HCT116 (cell line): ENCODE measurements around the gene CBR1. TPM values are rescaled to one million over a fixed set of nuclear protein-coding genes. Genes with fewer than 3 reads are reported as not detected.

Experiments
- ATAC-seq: fragments of 200-7000 bp; cut with Tn5 transposase; 2 replicates; pipeline ENCODE4 v1.9.1; 2020; ENCODE audit warnings: mild to moderate bottlenecking, moderate library complexity
- BruUV-seq: library from RNA; stranded (reverse); fragments of 400-500 nt; replicated peaks from 2 replicates; lab custom pipeline; 2021; lab: Mats Ljungman, UMichigan
- CTCF ChIA-PET: fragments of 300-600 bp; sonication (Branson Sonifier 250); formaldehyde crosslinking; loops from one replicate; lab custom pipeline; 2021; ENCODE audit warnings: antibody characterized with exemption; lab: Charles Lee
- POLR2A ChIA-PET: fragments of 300-600, 350-600 bp; sonication (Branson Sonifier 250); formaldehyde crosslinking; loops from one replicate; lab custom pipeline; 2021; ENCODE audit warnings: antibody characterized with exemption; lab: Charles Lee
- RAD21 ChIA-PET, 2 experiments: fragments of 300-600 bp; sonication (Branson Sonifier 250); formaldehyde crosslinking; loops; one replicate each; lab custom pipeline; 2023; ENCODE audit warnings: low total read pairs in 2 of 2; ENCODE audit not compliant: uncharacterized antibody in 2 of 2, unreplicated experiment in 2 of 2, low non-redundant PET in 1 of 2; lab: Charles Lee
- DNase-seq: peaks from one replicate; pipeline ENCODE4 v3.0.0-alpha.2; 2010; ENCODE audit warnings: low read depth, low spot score
- H2AFZ ChIP-seq: fragments of 200-600 bp; shearing (Covaris generic), sonication (generic); 2 replicates; pipeline ENCODE4 v1.6.1; 2017; ENCODE audit warnings: low read depth, mixed run types, mixed read lengths, antibody characterized with exemption, low read length; ENCODE audit not compliant: poor library complexity, severe bottlenecking
- H3K27ac ChIP-seq: 2 replicates; pipeline ENCODE4 v1.5.1; 2012; ENCODE audit warnings: low read depth, low read length
- H3K27me3 ChIP-seq: fragments of 200-600 bp; sonication (generic); 2 replicates; pipeline ENCODE4 v1.6.1; 2016; ENCODE audit warnings: mixed run types, low read length, mixed read lengths; ENCODE audit not compliant: insufficient read depth
- H3K36me3 ChIP-seq, 2 experiments: fragments of 200-500 bp in 1 of 2; fragments of 200-600 bp in 1 of 2; sonication (Bioruptor generic) in 1 of 2; sonication (generic) in 1 of 2; 2 replicates each; pipeline versions ENCODE4 v1.5.1 to v1.6.1; 2014 to 2016; ENCODE audit warnings: low read length in 2 of 2, inconsistent platforms in 1 of 2, mixed read lengths in 1 of 2, mixed run types in 1 of 2; ENCODE audit not compliant: insufficient read depth in 2 of 2, control insufficient read depth in 1 of 2
- H3K4me1 ChIP-seq, 2 experiments: fragments of 200-600 bp in 1 of 2; sonication (generic) in 1 of 2; 2 replicates each; pipeline versions ENCODE4 v1.5.1 to v1.6.1; 2012 to 2017; ENCODE audit warnings: low read length in 2 of 2, inconsistent platforms in 1 of 2, mild to moderate bottlenecking in 1 of 2, mixed read lengths in 1 of 2, mixed run types in 1 of 2, moderate library complexity in 1 of 2; ENCODE audit not compliant: insufficient read depth in 2 of 2, control insufficient read depth in 1 of 2
- H3K4me2 ChIP-seq: fragments of 200-600 bp; sonication (generic); 2 replicates; pipeline ENCODE4 v1.6.1; 2017; ENCODE audit warnings: mixed run types, low read length, mixed read lengths
- H3K4me3 ChIP-seq, 2 experiments: fragments of 200-600 bp in 1 of 2; sonication (generic) in 1 of 2; replicated peaks in 1 of 2; 2 replicates each; pipeline ENCODE4 v1.5.1; 2011 to 2016; ENCODE audit warnings: low read length in 2 of 2, control low read depth in 1 of 2, low read depth in 1 of 2, mild to moderate bottlenecking in 1 of 2, mixed read lengths in 1 of 2, mixed run types in 1 of 2
- H3K79me2 ChIP-seq: fragments of 200-600 bp; sonication (generic); 2 replicates; pipeline ENCODE4 v1.6.1; 2017; ENCODE audit warnings: mild to moderate bottlenecking, mixed run types, low read length, moderate library complexity, mixed read lengths; ENCODE audit not compliant: insufficient read depth
- H3K9ac ChIP-seq: fragments of 200-600 bp; sonication (generic); 2 replicates; pipeline ENCODE4 v1.6.1; 2016; ENCODE audit warnings: low read length, mixed read lengths
- H3K9me2 ChIP-seq: fragments of 200-600 bp; sonication (generic), shearing (Covaris generic); 2 replicates; pipeline ENCODE4 v1.6.1; 2017; ENCODE audit warnings: mixed run types, mild to moderate bottlenecking, moderate library complexity; ENCODE audit not compliant: insufficient read depth
- H3K9me3 ChIP-seq, 2 experiments: fragments of 200-500 bp in 1 of 2; fragments of 200-600 bp in 1 of 2; sonication (Bioruptor generic) in 1 of 2; sonication (generic) in 1 of 2; 2 replicates each; pipeline ENCODE4 v1.6.1; 2014 to 2017; ENCODE audit warnings: low read length in 2 of 2, mixed read lengths in 2 of 2, inconsistent platforms in 1 of 2, low read depth in 1 of 2, mild to moderate bottlenecking in 1 of 2, mixed run types in 1 of 2, moderate library complexity in 1 of 2; ENCODE audit not compliant: control insufficient read depth in 1 of 2, insufficient read depth in 1 of 2
- H4K20me1 ChIP-seq: fragments of 200-600 bp; sonication (generic), shearing (Covaris generic); 2 replicates; pipeline ENCODE4 v1.6.1; 2017; ENCODE audit warnings: mixed run types, mild to moderate bottlenecking, moderate library complexity; ENCODE audit not compliant: insufficient read depth
- CBX3 ChIP-seq: IDR thresholded peaks from 2 replicates; pipeline ENCODE4 v1.6.1; 2012; ENCODE audit warnings: low read depth
- CEBPB ChIP-seq: IDR thresholded peaks from 2 replicates; pipeline ENCODE4 v1.6.1; 2012; ENCODE audit warnings: low read depth
- EGR1 ChIP-seq: IDR thresholded peaks from 2 replicates; pipeline ENCODE4 v1.6.1; 2012; ENCODE audit warnings: low read depth
- ELF1 ChIP-seq: IDR thresholded peaks from 2 replicates; pipeline ENCODE4 v1.6.1; 2012; ENCODE audit warnings: low read depth, borderline replicate concordance
- EZH2 ChIP-seq: fragments of 200-600 bp; sonication (generic); IDR thresholded peaks from 2 replicates; pipeline ENCODE4 v1.6.1; 2017; ENCODE audit warnings: antibody characterized with exemption, mixed run types
- EZH2phosphoT487 ChIP-seq: fragments of 200-600 bp; IDR thresholded peaks from 2 replicates; pipeline ENCODE4 v1.6.1; 2018; ENCODE audit warnings: antibody characterized with exemption, borderline replicate concordance
- FOSL1 ChIP-seq: IDR thresholded peaks from 2 replicates; pipeline ENCODE4 v1.6.1; 2012; ENCODE audit warnings: low read depth
- JUND ChIP-seq: IDR thresholded peaks from 2 replicates; pipeline ENCODE4 v1.6.1; 2012
- POLR2A ChIP-seq: IDR thresholded peaks from 2 replicates; pipeline ENCODE4 v1.7.0; 2011; ENCODE audit warnings: borderline replicate concordance; ENCODE audit not compliant: insufficient read depth, insufficient read length; ENCODE audit errors: extremely low read depth
- POLR2AphosphoS5 ChIP-seq: IDR thresholded peaks from 2 replicates; pipeline ENCODE4 v1.6.1; 2011; ENCODE audit warnings: mild to moderate bottlenecking, low read depth, low read length, moderate library complexity
- RAD21 ChIP-seq: IDR thresholded peaks from 2 replicates; pipeline ENCODE4 v1.6.1; 2012; ENCODE audit warnings: low read depth, mild to moderate bottlenecking
- SP1 ChIP-seq: IDR thresholded peaks from 2 replicates; pipeline ENCODE4 v1.6.1; 2012; ENCODE audit warnings: low read depth
- SRF ChIP-seq: IDR thresholded peaks from 2 replicates; pipeline ENCODE4 v1.6.1; 2012; ENCODE audit warnings: low read depth
- TCF7L2 ChIP-seq: IDR thresholded peaks from 2 replicates; pipeline ENCODE4 v1.7.0; 2011; ENCODE audit warnings: borderline replicate concordance, inconsistent platforms; ENCODE audit not compliant: insufficient read depth, insufficient read length; ENCODE audit errors: extremely low read depth
- ZFX ChIP-seq: fragments of 450-650 bp; IDR thresholded peaks from 2 replicates; pipeline ENCODE4 v1.6.1; 2017
- ZNF274 ChIP-seq: fragments of 200-500 bp; sonication (Bioruptor generic); IDR thresholded peaks from 2 replicates; pipeline ENCODE4 v1.6.1; 2014; ENCODE audit warnings: mild to moderate bottlenecking, low read depth, low read length, inconsistent platforms
- intact Hi-C: fragments of 100-400 bp; cut with micrococcal nuclease; formaldehyde crosslinking; loops from 2 replicates; pipeline ENCODE4 v1.10.0; 2022
- total RNA-seq: library from RNA; stranded (reverse); gene quantifications from one replicate; pipeline ENCODE4 v1.2.1, GENCODE V29; 2021; ENCODE audit not compliant: unreplicated experiment
- TF ChIP-seq, protein P1 (sequence below): IDR thresholded peaks from 2 replicates; pipeline ENCODE4 v1.6.1; 2012; ENCODE audit warnings: low read depth
- TF ChIP-seq, protein P2 (sequence below): IDR thresholded peaks from 2 replicates; pipeline ENCODE4 v1.6.1; 2012
- TF ChIP-seq, protein P3 (sequence below): IDR thresholded peaks from 2 replicates; pipeline ENCODE4 v1.6.1; 2011; ENCODE audit warnings: mild to moderate bottlenecking, low read length, moderate library complexity; ENCODE audit not compliant: insufficient replicate concordance; ENCODE audit errors: extremely low read depth
- TF ChIP-seq, protein P4 (sequence below): IDR thresholded peaks from 2 replicates; pipeline ENCODE4 v1.6.1; 2012

The CBR1 gene
- total RNA-seq, 1 experiment from 2014 or later, result 0.91 TPM

DNA sequence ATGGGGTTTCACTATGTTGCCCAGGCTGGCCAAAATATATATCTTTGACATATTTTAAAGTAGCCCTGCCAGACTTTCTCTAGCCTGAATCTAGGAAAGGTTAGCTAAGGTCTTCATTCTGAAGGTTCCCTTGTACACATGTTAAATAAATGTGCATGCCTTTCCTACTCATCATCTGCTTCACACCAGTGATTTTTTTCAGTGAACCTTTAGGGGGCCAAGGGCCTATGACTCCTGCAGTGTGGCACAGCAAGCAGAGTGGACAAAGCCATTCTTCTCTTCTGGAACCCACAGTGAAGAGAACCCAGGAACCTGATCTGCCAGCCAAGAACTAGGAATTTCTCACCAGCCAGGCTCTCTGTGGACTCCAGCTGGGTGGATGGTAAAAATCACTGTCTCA lies 22.9 kb downstream of the CBR1 start:
- Histone ChIP-seq H2AFZ (no peak overlapping the region), H3K27ac (no peak overlapping the region), H3K79me2 (no peaks in the 10 kb centered on the region), H3K36me3 (no peaks in the 10 kb centered on the region), H3K9ac (no peak overlapping the region), H4K20me1 (no peaks in the 10 kb centered on the region), H3K4me1 (peaks cover 0 to 1% of the 10 kb centered on the region in 2 experiments; a peak in 1 of 4 replicates), H3K4me2 (no peak overlapping the region), H3K9me3 (peaks cover 10 to 11% of the 10 kb centered on the region in 2 experiments; a peak in 2 of 4 replicates), H3K27me3 (no peaks in the 10 kb centered on the region), H3K4me3 (no peak overlapping the region), H3K9me2 (no peaks in the 10 kb centered on the region)
- TF ChIP-seq POLR2A, result no peak
- TF ChIP-seq EZH2phosphoT487, result no peak
- TF ChIP-seq, protein P1, sequence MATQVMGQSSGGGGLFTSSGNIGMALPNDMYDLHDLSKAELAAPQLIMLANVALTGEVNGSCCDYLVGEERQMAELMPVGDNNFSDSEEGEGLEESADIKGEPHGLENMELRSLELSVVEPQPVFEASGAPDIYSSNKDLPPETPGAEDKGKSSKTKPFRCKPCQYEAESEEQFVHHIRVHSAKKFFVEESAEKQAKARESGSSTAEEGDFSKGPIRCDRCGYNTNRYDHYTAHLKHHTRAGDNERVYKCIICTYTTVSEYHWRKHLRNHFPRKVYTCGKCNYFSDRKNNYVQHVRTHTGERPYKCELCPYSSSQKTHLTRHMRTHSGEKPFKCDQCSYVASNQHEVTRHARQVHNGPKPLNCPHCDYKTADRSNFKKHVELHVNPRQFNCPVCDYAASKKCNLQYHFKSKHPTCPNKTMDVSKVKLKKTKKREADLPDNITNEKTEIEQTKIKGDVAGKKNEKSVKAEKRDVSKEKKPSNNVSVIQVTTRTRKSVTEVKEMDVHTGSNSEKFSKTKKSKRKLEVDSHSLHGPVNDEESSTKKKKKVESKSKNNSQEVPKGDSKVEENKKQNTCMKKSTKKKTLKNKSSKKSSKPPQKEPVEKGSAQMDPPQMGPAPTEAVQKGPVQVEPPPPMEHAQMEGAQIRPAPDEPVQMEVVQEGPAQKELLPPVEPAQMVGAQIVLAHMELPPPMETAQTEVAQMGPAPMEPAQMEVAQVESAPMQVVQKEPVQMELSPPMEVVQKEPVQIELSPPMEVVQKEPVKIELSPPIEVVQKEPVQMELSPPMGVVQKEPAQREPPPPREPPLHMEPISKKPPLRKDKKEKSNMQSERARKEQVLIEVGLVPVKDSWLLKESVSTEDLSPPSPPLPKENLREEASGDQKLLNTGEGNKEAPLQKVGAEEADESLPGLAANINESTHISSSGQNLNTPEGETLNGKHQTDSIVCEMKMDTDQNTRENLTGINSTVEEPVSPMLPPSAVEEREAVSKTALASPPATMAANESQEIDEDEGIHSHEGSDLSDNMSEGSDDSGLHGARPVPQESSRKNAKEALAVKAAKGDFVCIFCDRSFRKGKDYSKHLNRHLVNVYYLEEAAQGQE, result no peak
- no peak for TF ChIP-seq ZFX
- no peak for TF ChIP-seq TCF7L2
- no peak for TF ChIP-seq ZNF274
- TF ChIP-seq RAD21, result no peak
- no peak for TF ChIP-seq JUND
- no peak for TF ChIP-seq ELF1
- TF ChIP-seq POLR2AphosphoS5, result no peak
- TF ChIP-seq, protein P2, sequence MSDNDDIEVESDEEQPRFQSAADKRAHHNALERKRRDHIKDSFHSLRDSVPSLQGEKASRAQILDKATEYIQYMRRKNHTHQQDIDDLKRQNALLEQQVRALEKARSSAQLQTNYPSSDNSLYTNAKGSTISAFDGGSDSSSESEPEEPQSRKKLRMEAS, result no peak
- TF ChIP-seq, protein P3, sequence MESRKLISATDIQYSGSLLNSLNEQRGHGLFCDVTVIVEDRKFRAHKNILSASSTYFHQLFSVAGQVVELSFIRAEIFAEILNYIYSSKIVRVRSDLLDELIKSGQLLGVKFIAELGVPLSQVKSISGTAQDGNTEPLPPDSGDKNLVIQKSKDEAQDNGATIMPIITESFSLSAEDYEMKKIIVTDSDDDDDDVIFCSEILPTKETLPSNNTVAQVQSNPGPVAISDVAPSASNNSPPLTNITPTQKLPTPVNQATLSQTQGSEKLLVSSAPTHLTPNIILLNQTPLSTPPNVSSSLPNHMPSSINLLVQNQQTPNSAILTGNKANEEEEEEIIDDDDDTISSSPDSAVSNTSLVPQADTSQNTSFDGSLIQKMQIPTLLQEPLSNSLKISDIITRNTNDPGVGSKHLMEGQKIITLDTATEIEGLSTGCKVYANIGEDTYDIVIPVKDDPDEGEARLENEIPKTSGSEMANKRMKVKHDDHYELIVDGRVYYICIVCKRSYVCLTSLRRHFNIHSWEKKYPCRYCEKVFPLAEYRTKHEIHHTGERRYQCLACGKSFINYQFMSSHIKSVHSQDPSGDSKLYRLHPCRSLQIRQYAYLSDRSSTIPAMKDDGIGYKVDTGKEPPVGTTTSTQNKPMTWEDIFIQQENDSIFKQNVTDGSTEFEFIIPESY, result no peak
- TF ChIP-seq, protein P4, sequence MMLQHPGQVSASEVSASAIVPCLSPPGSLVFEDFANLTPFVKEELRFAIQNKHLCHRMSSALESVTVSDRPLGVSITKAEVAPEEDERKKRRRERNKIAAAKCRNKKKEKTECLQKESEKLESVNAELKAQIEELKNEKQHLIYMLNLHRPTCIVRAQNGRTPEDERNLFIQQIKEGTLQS, result no peak
- TF ChIP-seq SRF, result no peak
- no peak for TF ChIP-seq EZH2
- no peak for TF ChIP-seq FOSL1
- TF ChIP-seq SP1, result no peak
- TF ChIP-seq EGR1, result no peak
- TF ChIP-seq CEBPB, result no peak
- no peak for TF ChIP-seq CBX3
- intact Hi-C loops, result no loop called here
- CTCF ChIA-PET, result no interaction called here
- no peak for ATAC-seq
- POLR2A ChIA-PET, result no interaction called here
- RAD21 ChIA-PET, result no interaction called here
- BruUV-seq, result no TSS peak
- DNase-seq, result no peak
